SKM-1 treated with dmso at 0.1 percent for 144 hours (cell line): ENCODE results near the gene ISOC2.
"Not testable (repeated sequence)": the region's sequence is repeated elsewhere in the genome, so short reads cannot be mapped to it uniquely, and the experiment has no call there.

Source experiments
- DNase-seq: peaks from one replicate; lab custom pipeline; 2025; ENCODE audit not compliant: unreplicated experiment; lab: John Stamatoyannopoulos, UW

Gene ISOC2

GRCh38 chr19:55443045-55443823, 18.2 kb downstream of the ISOC2 start, which contains the start of gene SHISA7:
Gene SHISA7, minus strand, starts transcription at chr19:55443300. Its CDS starts 437 bp downstream, at chr19:55442863.
- no peak for DNase-seq

GRCh38 chr19:55442372-55442961, 19.0 kb downstream of the ISOC2 start:
- no peak for DNase-seq

GRCh38 chr19:55441692-55442321, 19.6 kb downstream of the ISOC2 start:
- DNase-seq = no peak

GRCh38 chr19:55441319-55441691, 20.1 kb downstream of the ISOC2 start:
- peak; percentile 31 for DNase-seq

GRCh38 chr19:55440411-55441105, 20.9 kb downstream of the ISOC2 start:
- no peak for DNase-seq

- DNase-seq = no peak
These were observed 22.4 kb downstream of the ISOC2 start for GRCh38 chr19:55439052-55439451.

GRCh38 chr19:55437410-55437809, 24.0 kb downstream of the ISOC2 start:
- DNase-seq = no peak

- no peak for DNase-seq
These were observed 24.6 kb downstream of the ISOC2 start for GRCh38 chr19:55436847-55437246.

- no peak for DNase-seq
These were observed 26.4 kb downstream of the ISOC2 start for GRCh38 chr19:55435020-55435419.

- no peak for DNase-seq
These were observed 27.0 kb downstream of the ISOC2 start for GRCh38 chr19:55434356-55434919.

- DNase-seq = no peak
These were observed 28.1 kb downstream of the ISOC2 start for GRCh38 chr19:55433292-55433691.

- no peak for DNase-seq
These were observed 29.0 kb downstream of the ISOC2 start for GRCh38 chr19:55432241-55432959.

- no peak for DNase-seq
These were observed 30.3 kb downstream of the ISOC2 start for GRCh38 chr19:55431183-55431582.

GRCh38 chr19:55426042-55426441, 35.4 kb downstream of the ISOC2 start:
- DNase-seq = no peak

- no peak for DNase-seq
These were observed 36.9 kb downstream of the ISOC2 start for GRCh38 chr19:55424518-55424917.

- no peak for DNase-seq
These were observed 38.0 kb downstream of the ISOC2 start for GRCh38 chr19:55423225-55424005.

GRCh38 chr19:55421281-55421680, 40.2 kb downstream of the ISOC2 start:
- DNase-seq = not testable (repeated sequence)

- no peak for DNase-seq
These were observed 41.7 kb downstream of the ISOC2 start for GRCh38 chr19:55419624-55420236.

GRCh38 chr19:55419103-55419502, 42.3 kb downstream of the ISOC2 start:
- no peak for DNase-seq
